MM.1S (cell line): ENCODE data around the gene CKS2.

Source experiments
- EZH2 ChIP-seq: fragments of 300-600 bp; sonication (generic); optimal IDR thresholded peaks from 2 replicates; pipeline ENCODE3; 2017; ENCODE audit warnings: low read depth, mild to moderate bottlenecking, antibody characterized with exemption, low read length, mixed read lengths
- TF ChIP-seq, protein P1 (sequence below): fragments of 300-600 bp; sonication (generic); IDR thresholded peaks from 2 replicates; pipeline ENCODE4 v1.5.1; 2016; ENCODE audit warnings: antibody characterized with exemption, low read length, mixed read lengths

- TF ChIP-seq, protein P1, sequence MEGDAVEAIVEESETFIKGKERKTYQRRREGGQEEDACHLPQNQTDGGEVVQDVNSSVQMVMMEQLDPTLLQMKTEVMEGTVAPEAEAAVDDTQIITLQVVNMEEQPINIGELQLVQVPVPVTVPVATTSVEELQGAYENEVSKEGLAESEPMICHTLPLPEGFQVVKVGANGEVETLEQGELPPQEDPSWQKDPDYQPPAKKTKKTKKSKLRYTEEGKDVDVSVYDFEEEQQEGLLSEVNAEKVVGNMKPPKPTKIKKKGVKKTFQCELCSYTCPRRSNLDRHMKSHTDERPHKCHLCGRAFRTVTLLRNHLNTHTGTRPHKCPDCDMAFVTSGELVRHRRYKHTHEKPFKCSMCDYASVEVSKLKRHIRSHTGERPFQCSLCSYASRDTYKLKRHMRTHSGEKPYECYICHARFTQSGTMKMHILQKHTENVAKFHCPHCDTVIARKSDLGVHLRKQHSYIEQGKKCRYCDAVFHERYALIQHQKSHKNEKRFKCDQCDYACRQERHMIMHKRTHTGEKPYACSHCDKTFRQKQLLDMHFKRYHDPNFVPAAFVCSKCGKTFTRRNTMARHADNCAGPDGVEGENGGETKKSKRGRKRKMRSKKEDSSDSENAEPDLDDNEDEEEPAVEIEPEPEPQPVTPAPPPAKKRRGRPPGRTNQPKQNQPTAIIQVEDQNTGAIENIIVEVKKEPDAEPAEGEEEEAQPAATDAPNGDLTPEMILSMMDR: no peak
- no peak for TF ChIP-seq EZH2
Observed at GRCh38 chr9:89309608-89310474, 1.2 kb upstream of the CKS2 start.
